HG02870 (cell line): ENCODE data around the gene DNAJC28.
"Not testable (repeated sequence)": the region's sequence is repeated elsewhere in the genome, so short reads cannot be mapped to it uniquely, and the experiment has no call there.

Source experiments
- ATAC-seq: cut with Tn5 transposase; IDR thresholded peaks from one replicate; pipeline ENCODE4 v1.9.1; 2021; ENCODE audit warnings: mild to moderate bottlenecking, moderate library complexity; ENCODE audit not compliant: unreplicated experiment

DNAJC28 gene

GRCh38 chr21:33491373-33492102, at the start of gene DNAJC28:
DNAJC28 (minus strand) TSS chr21:33491716; CDS start chr21:33489393, 2,323 bp downstream.
- ATAC-seq, result peak; percentile 97

- ATAC-seq, result no peak
Observed at GRCh38 chr21:33541105-33541711, 49.7 kb upstream of the DNAJC28 start.

DNA sequence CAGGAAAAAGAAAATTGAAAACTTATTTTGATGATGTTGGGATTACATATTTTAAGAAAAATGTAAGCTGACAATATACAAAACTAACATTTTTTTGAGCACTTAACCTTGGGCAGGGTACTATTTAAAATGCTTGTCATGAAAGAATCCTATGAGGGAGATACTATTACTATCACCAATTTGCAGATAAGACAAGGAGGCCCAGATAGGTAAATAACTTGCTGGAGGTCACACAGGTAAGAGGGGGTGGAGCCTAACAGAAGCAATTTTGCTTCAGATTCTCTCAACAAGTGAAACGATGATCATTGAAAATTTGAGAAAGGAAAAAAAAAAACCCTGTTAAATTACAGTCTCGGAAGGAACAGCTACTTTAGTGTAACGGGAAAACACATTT, 49.2 kb upstream of the DNAJC28 start:
- ATAC-seq, result no peak

DNA sequence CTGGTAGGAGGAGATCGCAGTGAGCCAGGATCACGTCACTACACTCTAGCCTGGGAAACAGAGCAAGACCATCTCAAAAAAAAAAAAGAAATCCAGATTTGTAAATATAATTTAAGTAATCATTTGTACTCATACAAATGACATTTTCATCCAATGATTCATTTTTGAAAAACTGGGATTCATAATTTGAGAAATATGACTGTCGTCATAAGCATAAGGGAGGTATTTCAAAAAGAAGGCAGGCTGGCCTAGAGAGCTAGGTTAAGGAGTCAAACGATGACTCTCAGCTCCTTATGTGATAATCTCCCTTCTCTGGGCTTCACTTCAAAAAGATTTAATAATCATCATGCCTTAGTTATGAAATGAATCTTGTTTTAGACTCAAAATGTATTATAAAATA, 48.1 kb upstream of the DNAJC28 start:
- ATAC-seq, result no peak

GRCh38 chr21:33537212-33537611, 45.7 kb upstream of the DNAJC28 start:
- no peak for ATAC-seq

GRCh38 chr21:33531007-33531406, 39.5 kb upstream of the DNAJC28 start:
- ATAC-seq, result no peak

DNA sequence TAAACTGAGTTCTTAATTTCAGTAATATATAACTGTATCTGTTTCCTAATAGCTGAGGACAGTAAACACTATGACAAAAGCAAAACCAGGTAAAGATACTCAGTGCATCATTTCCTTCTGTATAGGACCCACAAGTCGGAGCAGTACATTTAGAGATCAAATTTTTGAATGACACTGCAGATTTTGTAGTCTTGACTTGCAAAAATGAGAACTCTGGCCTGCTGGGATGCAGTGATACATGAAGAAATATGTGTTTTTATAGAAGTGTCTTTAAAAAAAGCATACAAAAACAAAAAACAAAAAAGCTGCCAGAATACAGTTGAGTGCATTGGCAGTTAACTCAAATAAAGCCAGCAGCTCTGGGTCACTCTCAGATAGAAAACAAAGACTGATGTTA, 31.4 kb upstream of the DNAJC28 start:
- ATAC-seq, result no peak

GRCh38 chr21:33522297-33522952, 30.9 kb upstream of the DNAJC28 start:
- no peak for ATAC-seq

GRCh38 chr21:33518899-33519298, 27.4 kb upstream of the DNAJC28 start:
- no peak for ATAC-seq

DNA sequence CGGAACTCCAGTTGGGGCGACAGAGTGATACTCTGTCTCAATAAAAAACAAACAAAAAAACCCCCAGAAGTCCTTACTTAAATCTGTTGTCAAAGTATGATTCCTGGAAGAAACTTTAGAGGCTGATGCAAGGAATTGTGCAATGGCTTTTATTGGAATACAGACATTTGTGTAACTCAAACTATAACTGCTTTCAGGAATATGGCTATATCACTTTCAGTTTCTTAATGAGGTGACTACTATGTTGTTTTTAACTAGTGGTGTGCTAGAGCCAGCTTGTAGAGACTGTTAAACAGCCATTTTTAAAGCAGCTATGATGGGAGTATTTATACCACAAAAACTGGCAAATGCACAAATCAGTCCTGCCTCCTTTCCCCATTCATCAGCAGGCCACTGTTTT, 22.7 kb upstream of the DNAJC28 start:
- ATAC-seq, result no peak

GRCh38 chr21:33512481-33512880, 21.0 kb upstream of the DNAJC28 start:
- no peak for ATAC-seq

DNA sequence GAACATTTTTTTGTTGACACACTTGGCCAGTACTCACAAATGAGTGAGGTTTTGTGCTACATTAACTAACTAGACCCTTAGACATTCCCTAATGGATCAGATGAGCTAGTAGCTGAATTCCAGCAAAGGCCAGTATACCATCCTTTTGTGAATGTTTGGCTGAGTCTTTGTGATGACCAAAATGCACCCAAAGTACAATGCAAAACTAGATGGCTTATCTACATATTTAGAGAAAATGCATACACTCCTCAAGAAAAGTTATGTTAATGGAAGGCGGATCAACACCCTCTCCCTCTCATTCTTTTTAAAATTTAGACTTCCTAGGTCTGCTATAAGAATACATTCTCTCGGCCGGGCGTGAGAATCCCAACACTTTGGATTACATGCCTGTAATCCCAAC, 20.1 kb upstream of the DNAJC28 start:
- no peak for ATAC-seq

- ATAC-seq, result no peak
Observed at GRCh38 chr21:33510826-33511225, 19.3 kb upstream of the DNAJC28 start.

- ATAC-seq, result not testable (repeated sequence)
Observed at GRCh38 chr21:33507003-33507402, 15.5 kb upstream of the DNAJC28 start.

DNA sequence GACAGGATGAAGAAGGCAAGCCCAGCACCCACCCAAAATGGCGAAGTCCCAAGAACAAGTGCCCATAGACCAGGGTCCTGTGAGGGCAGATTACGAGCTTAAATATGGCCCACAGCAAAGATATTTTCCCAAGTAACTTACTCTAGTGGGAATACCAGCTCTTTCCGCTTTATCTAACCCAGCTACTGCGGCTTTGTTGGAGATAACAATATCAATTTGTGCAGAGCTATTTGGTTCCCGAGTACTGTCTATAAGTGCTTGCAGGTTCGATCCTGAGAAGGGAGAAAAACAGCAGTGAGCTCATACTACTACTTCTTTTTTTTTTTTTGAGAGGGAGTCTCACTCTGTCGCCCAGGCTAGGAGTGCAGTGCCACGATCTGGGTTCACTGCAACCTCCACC, 14.3 kb upstream of the DNAJC28 start:
- ATAC-seq, result no peak

- no peak for ATAC-seq
Observed at GRCh38 chr21:33496345-33496744, 4.8 kb upstream of the DNAJC28 start.

DNA sequence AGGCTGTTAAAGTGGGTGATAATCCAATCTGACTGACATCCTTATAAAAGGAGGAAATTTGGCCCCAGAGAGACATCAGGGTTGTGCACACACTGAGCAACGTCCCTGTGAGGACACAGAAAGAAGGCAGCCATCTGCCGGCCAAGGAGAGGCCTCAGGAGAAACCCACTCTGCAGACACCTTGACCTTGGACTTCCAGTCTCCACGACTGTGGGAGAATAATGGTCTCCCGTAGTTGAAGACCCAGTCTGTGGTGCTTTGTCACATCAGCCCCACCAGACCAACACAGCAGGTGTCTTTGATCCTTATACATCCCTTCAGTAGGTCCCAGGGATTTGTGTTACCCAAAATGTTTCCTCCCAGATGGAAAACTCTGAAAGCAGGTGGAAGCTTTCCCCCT, 4.2 kb upstream of the DNAJC28 start:
- no peak for ATAC-seq

- no peak for ATAC-seq
Observed at GRCh38 chr21:33493756-33494155, 2.2 kb upstream of the DNAJC28 start.

GRCh38 chr21:33492571-33492970, 1.1 kb upstream of the DNAJC28 start:
- ATAC-seq, result no peak

GRCh38 chr21:33490991-33491372, 534 bp downstream of the DNAJC28 start:
- ATAC-seq, result no peak

GRCh38 chr21:33488936-33489335, 2.6 kb downstream of the DNAJC28 start:
- no peak for ATAC-seq

DNA sequence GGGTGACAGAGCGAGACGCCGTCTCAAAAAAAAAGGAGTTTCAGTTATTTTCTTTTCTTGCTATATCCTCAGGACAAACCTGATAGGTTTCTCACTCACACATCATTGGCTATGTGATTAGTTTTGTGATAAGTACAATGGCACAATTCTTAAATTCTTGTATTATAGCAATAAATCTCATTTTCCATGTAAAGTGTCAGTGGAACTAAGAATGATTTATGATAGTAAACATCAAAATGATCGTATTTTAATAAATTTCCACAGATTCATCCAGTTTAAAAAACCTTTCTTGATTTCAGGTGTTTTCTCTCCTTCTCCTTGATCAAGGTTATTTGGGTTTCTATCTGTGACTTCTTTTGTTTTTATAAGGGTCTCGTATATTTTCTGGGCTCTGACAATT, 3.5 kb downstream of the DNAJC28 start:
- no peak for ATAC-seq
